ENCODE data around the gene SMCO2. TPM values are rescaled to one million over a fixed set of nuclear protein-coding genes. Genes with fewer than 3 reads are reported as not detected.

SMCO2 gene
- total and polyA plus RNA-seq, 9 donors: not detected

DNA sequence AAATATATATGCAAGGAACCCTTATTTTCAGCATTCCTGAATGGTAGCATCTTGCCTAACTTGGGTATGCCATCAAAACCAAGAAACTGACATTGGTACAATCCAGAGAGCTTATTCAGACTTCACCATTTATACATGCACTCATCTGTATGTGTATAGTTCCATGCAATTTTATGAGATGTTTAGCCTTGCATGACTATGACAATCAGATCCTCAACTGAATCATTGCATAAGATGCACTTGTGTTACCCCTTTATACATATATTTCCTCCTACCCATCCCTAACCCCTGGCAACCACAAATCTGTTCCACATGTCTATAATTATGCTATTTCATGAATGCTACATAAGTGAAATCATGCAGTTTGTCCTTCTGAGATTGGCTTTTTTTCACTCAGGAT, 40.4 kb downstream of the SMCO2 start:
- no peak overlapping the region for H3K27ac ChIP-seq
- no peak overlapping the region for H3K4me3 ChIP-seq
- no peak for DNase-seq
- no peaks in the 10 kb centered on the region for H3K27me3 ChIP-seq
- H3K9me3 ChIP-seq: no peaks in the 10 kb centered on the region
- TF ChIP-seq EP300 (IDR thresholded peaks at IDR 0.05) (no peak), POLR2A (IDR thresholded peaks at IDR 0.05) (no peak)
- TF ChIP-seq, protein P1, sequence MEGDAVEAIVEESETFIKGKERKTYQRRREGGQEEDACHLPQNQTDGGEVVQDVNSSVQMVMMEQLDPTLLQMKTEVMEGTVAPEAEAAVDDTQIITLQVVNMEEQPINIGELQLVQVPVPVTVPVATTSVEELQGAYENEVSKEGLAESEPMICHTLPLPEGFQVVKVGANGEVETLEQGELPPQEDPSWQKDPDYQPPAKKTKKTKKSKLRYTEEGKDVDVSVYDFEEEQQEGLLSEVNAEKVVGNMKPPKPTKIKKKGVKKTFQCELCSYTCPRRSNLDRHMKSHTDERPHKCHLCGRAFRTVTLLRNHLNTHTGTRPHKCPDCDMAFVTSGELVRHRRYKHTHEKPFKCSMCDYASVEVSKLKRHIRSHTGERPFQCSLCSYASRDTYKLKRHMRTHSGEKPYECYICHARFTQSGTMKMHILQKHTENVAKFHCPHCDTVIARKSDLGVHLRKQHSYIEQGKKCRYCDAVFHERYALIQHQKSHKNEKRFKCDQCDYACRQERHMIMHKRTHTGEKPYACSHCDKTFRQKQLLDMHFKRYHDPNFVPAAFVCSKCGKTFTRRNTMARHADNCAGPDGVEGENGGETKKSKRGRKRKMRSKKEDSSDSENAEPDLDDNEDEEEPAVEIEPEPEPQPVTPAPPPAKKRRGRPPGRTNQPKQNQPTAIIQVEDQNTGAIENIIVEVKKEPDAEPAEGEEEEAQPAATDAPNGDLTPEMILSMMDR (IDR thresholded peaks at IDR 0.05): no peak
- intact Hi-C loops (cut with DNase I): no loop called here
- H3K36me3 ChIP-seq: no peaks in the 10 kb centered on the region
- H3K4me1 ChIP-seq (ENCODE audit: insufficient read depth): no peaks in the 10 kb centered on the region

DNA sequence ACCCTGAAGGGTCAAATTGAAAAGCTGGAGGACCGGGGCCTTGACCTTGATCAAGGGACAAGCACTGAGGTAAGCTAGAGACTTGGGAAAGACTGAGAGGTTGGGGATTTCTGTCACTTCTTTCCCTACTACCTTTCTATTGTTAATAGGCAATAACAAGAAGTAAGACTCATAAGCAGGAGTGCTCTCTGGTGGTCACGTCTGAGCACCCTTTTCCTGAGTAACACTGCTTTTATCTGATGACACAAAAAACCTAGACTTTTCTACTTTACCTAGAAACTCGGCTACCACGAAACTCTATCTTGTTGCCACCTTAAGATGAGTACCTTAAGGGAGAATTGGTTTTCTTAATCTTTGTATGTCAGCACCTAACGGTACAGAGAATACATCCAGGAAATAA, 41.9 kb downstream of the SMCO2 start:
- H3K27ac ChIP-seq: no peak overlapping the region
- H3K27me3 ChIP-seq: no peaks in the 10 kb centered on the region
- no peak for TF ChIP-seq POLR2A (IDR thresholded peaks at IDR 0.05)
- TF ChIP-seq EP300 (IDR thresholded peaks at IDR 0.05): no peak
- TF ChIP-seq, protein P1 (IDR thresholded peaks at IDR 0.05): no peak
- no peaks in the 10 kb centered on the region for H3K9me3 ChIP-seq
- WGBS, 3 donors: 69 to 82% (median 77%) methylated on average over 5 of the region's 5 CpGs
- H3K4me3 ChIP-seq: no peak overlapping the region
- no peaks in the 10 kb centered on the region for H3K4me1 ChIP-seq (ENCODE audit: insufficient read depth)
- no peaks in the 10 kb centered on the region for H3K36me3 ChIP-seq
- DNase-seq: no peak
- intact Hi-C loops (cut with DNase I): no loop called here

DNA sequence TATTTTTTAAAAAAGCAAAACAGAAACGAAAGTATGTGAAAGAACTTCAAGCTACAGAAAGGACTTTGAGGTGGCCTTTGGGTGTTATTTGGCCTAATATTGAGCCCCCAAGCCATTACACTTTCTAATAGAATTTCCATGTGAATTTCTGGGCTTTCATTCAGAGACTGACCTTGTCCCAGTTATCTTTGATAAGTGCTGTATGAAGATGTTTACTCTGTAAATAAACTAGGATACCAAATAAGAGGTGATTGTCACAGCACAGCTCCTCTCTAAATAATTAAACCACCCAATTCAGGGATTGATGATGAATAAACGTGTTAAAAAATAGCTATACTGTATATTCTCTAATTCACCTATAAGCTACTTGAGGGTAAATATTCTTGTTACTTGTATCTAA, 44.7 kb downstream of the SMCO2 start:
- H3K9me3 ChIP-seq: no peaks in the 10 kb centered on the region
- no peak for DNase-seq
- intact Hi-C loops (cut with DNase I): no loop called here
- TF ChIP-seq POLR2A (IDR thresholded peaks at IDR 0.05): no peak
- TF ChIP-seq, protein P1 (IDR thresholded peaks at IDR 0.05): no peak
- no peak for TF ChIP-seq EP300 (IDR thresholded peaks at IDR 0.05)
- WGBS, 3 donors: 76 to 83% (median 81%) methylated on average over 2 of the region's 2 CpGs
- no peaks in the 10 kb centered on the region for H3K36me3 ChIP-seq
- no peaks in the 10 kb centered on the region for H3K4me1 ChIP-seq (ENCODE audit: insufficient read depth)
- H3K27ac ChIP-seq: no peak overlapping the region
- no peaks in the 10 kb centered on the region for H3K27me3 ChIP-seq
- H3K4me3 ChIP-seq: no peak overlapping the region

DNA sequence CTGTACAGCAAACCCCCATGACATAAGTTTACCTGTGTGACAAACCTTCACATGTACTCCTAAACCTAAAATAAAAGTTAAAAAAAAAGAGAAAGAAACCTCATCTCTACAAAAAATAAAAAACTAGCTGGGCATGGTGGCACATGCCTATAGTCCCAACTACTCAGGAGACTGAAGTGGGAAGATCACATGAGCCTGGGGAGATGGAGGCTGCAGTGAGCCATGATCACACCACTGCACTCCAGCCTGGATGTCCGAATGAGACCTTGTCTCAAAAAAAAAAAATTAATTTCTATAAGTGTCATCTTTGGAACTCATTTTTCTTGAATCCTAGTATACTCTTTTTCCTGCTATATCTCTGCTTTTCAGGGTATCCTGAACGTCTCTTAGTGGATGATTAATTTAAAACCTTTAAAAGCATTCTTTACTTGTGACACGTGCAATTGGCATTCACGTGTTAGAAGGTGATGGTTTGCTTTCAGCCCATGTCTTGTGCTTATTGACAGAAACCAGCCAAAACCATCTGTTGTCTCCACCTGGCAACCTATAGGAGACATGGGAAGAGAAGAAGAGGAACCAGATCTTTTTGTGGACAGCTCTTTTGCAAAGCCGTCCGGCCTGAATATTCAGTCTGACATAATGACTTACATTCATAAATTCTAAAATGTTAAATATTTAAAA, 46.9 kb downstream of the SMCO2 start:
- no peak for DNase-seq
- intact Hi-C loops (cut with DNase I): no loop called here
- Histone ChIP-seq H3K9me3 (no peaks in the 10 kb centered on the region), H3K27ac (no peak overlapping the region), H3K4me3 (no peak overlapping the region), H3K27me3 (no peaks in the 10 kb centered on the region), H3K36me3 (no peaks in the 10 kb centered on the region), H3K4me1 (ENCODE audit: insufficient read depth) (no peaks in the 10 kb centered on the region)
- TF ChIP-seq, protein P1 (IDR thresholded peaks at IDR 0.05): no peak
- TF ChIP-seq EP300 (IDR thresholded peaks at IDR 0.05) (no peak), POLR2A (IDR thresholded peaks at IDR 0.05) (no peak)
- WGBS, 3 donors: 67 to 73% (median 69%) methylated on average over 6 of the region's 6 CpGs
